ENCODE measurements around the gene MKLN1. TPM values are rescaled to one million over a fixed set of nuclear protein-coding genes. Genes with fewer than 3 reads are reported as not detected.
"Not testable (repeated sequence)": the region's sequence is repeated elsewhere in the genome, so short reads cannot be mapped to it uniquely, and the experiment has no call there.

MKLN1 gene
- total RNA-seq, 1 experiment from 2014 or later, result 34.3 TPM

DNA sequence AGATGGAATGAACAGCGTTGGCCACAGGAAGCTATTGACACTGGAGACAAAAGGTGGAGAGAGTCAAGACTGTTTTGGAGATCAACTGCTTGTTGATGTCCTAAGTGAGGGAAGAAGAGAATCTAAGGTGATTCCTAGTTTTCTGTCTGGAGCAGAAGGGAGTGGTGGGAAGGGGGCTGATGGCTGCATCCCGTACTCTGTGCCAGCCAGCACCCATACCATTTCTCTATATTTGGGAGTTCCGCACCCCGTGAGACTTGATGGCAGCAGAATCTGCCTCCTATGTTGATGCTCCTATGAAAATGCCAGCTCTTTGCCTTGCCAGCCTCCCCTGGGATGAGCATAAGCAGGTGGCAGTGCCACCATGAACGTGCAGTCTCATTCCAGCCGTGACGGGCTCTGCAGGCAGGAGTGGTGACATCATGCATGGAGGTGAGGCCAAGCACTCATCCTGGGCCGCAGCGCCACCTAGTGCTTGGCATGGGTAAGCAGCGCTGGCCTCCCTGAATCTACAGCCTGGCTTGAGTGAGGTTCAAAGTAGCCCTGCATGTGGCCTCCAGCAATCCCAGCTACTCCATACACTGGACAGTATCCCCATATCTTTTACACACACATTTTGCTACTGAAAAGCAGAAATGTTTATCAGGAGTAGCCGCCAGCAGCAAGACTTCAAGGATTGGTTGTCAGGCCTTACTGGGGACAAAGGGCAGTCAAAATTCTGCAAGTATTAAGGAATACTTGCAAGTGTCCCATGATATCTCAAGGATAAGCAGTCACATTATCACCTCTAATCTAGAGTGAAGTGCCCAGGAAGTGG lies 185.8 kb downstream of the MKLN1 start:
- no peak overlapping the region for H4K5ac ChIP-seq (ENCODE audit: insufficient read length, low read depth, low read length)
- H3K27me3 ChIP-seq (ENCODE audit: insufficient read depth, low read length), result no peaks in the 10 kb centered on the region
- peaks cover 8% of the 10 kb centered on the region for H3K79me1 ChIP-seq (ENCODE audit: insufficient read depth, low read depth, low read length, poor library complexity, severe bottlenecking)
- no peak overlapping the region for H2BK15ac ChIP-seq (ENCODE audit: low read depth, low read length)
- H2BK20ac ChIP-seq (ENCODE audit: low read depth, low read length, poor library complexity, severe bottlenecking), result no peak overlapping the region
- H2AFZ ChIP-seq (ENCODE audit: low read length), result no peak overlapping the region
- H4K8ac ChIP-seq (replicated peaks; ENCODE audit: insufficient read length, low read depth, low read length), result no peak overlapping the region
- no peak overlapping the region for H2BK5ac ChIP-seq (ENCODE audit: insufficient read length, low read length)
- H3K4me1 Mint-ChIP-seq, result peaks cover 58 to 82% of the 10 kb centered on the region in 2 experiments
- H3K23me2 ChIP-seq (ENCODE audit: insufficient read length, low read depth, low read length, poor library complexity, severe bottlenecking), result no peaks in the 10 kb centered on the region
- WGBS (ENCODE audit: extremely low coverage, insufficient read length, low lambda C conversion rate), result no CpG with 5 or more reads among the region's 11 CpGs
- peak overlapping the region; percentile 23 to 98 (median 95); a peak in 5 of 7 replicates for H3K27ac Mint-ChIP-seq
- H2BK120ac ChIP-seq (ENCODE audit: low read depth, low read length, poor library complexity, severe bottlenecking), result no peak overlapping the region
- no peaks in the 10 kb centered on the region; a peak in 1 of 5 replicates for H3K9me3 Mint-ChIP-seq
- no peak overlapping the region for H3K4me2 ChIP-seq (ENCODE audit: insufficient read depth, insufficient read length, low read length)
- no peaks in the 10 kb centered on the region for H3K9me3 ChIP-seq (ENCODE audit: control insufficient read depth, low read depth, low read length)
- peak; percentile 92 for DNase-seq
- H3K4me3 Mint-ChIP-seq, result no peak overlapping the region
- peak; percentile 97 for TF ChIP-seq CTCF (conservative IDR thresholded peaks at IDR 0.05)
- H4K91ac ChIP-seq (ENCODE audit: insufficient read length, low read depth, low read length), result no peak overlapping the region
- no peak overlapping the region for H3K14ac ChIP-seq (ENCODE audit: insufficient read depth, low read length)
- no peak overlapping the region for H3K9ac ChIP-seq (ENCODE audit: extremely low read depth, insufficient read length, low read length)
- no peak overlapping the region for H3K56ac ChIP-seq (ENCODE audit: insufficient read length, low read depth, low read length)
- no peak overlapping the region for H3K18ac ChIP-seq (ENCODE audit: insufficient read length, low read depth, low read length)
- no peak overlapping the region for H3T11ph ChIP-seq (ENCODE audit: low read length)
- no peak overlapping the region for H2AK5ac ChIP-seq (ENCODE audit: insufficient read length, low read length)
- peaks cover 4% of the 10 kb centered on the region; the same call in 1 of the 2 replicates for H3K4me1 ChIP-seq (ENCODE audit: insufficient read depth, low read length)
- H2BK12ac ChIP-seq (ENCODE audit: insufficient read length, low read depth, low read length), result no peak overlapping the region
- no peak overlapping the region for H3K27ac ChIP-seq (ENCODE audit: insufficient read length, low read depth, low read length)
- H3K36me3 Mint-ChIP-seq (ENCODE audit: insufficient read depth in 1 of 3, low read depth in 3 of 3), result peaks cover 44 to 67% (median 66%) of the 10 kb centered on the region in 3 experiments
- H3K79me2 ChIP-seq (ENCODE audit: insufficient read depth, low read length), result peaks cover 48% of the 10 kb centered on the region; the same call in 1 of the 2 replicates
- peaks cover 3% of the 10 kb centered on the region for H4K20me1 ChIP-seq (ENCODE audit: control insufficient read depth, insufficient read depth, insufficient read length)
- H3K23ac ChIP-seq (ENCODE audit: insufficient read length, low read depth, low read length), result no peak overlapping the region
- H3K4ac ChIP-seq (ENCODE audit: low read depth, low read length), result no peak overlapping the region
- peaks cover 2% of the 10 kb centered on the region; the same call in 1 of the 2 replicates for H3K27me3 Mint-ChIP-seq (ENCODE audit: low read depth)

DNA sequence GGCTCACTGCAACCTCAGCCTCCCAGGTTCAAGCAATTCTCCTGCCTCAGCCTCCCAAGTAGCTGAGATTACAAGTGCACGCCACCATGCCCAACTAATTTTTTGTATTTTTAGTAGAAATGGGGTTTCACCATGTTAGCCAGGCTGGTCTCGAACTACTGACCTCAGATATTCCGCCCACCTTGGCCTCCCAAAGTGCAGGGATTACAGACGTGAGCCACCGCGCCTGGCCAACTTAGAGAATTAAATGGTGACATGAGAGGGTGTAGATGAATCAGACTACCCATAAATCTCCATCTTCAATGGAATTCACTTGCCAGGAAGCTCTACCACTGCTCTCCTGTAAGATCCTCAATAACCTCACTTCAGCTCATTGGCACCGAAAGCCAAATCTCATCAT lies 187.8 kb downstream of the MKLN1 start:
- H2AFZ ChIP-seq (ENCODE audit: low read length); H3T11ph ChIP-seq (ENCODE audit: low read length); H3K4me3 Mint-ChIP-seq; H4K8ac ChIP-seq (replicated peaks; ENCODE audit: insufficient read length, low read depth, low read length); H3K9me3 Mint-ChIP-seq; H2BK120ac ChIP-seq (ENCODE audit: low read depth, low read length, poor library complexity, severe bottlenecking); H3K27ac ChIP-seq (ENCODE audit: insufficient read length, low read depth, low read length); H2BK12ac ChIP-seq (ENCODE audit: insufficient read length, low read depth, low read length); H3K27me3 ChIP-seq (ENCODE audit: insufficient read depth, low read length); H2BK15ac ChIP-seq (ENCODE audit: low read depth, low read length); H3K14ac ChIP-seq (ENCODE audit: insufficient read depth, low read length); H3K4me1 ChIP-seq (ENCODE audit: insufficient read depth, low read length); H3K9ac ChIP-seq (ENCODE audit: extremely low read depth, insufficient read length, low read length); H2AK5ac ChIP-seq (ENCODE audit: insufficient read length, low read length); H3K4me2 ChIP-seq (ENCODE audit: insufficient read depth, insufficient read length, low read length); H3K23me2 ChIP-seq (ENCODE audit: insufficient read length, low read depth, low read length, poor library complexity, severe bottlenecking); H4K20me1 ChIP-seq (ENCODE audit: control insufficient read depth, insufficient read depth, insufficient read length); H3K18ac ChIP-seq (ENCODE audit: insufficient read length, low read depth, low read length); H4K91ac ChIP-seq (ENCODE audit: insufficient read length, low read depth, low read length); H3K27me3 Mint-ChIP-seq (ENCODE audit: low read depth); H4K5ac ChIP-seq (ENCODE audit: insufficient read length, low read depth, low read length); H3K23ac ChIP-seq (ENCODE audit: insufficient read length, low read depth, low read length); H2BK5ac ChIP-seq (ENCODE audit: insufficient read length, low read length); H3K9me3 ChIP-seq (ENCODE audit: control insufficient read depth, low read depth, low read length); H3K79me1 ChIP-seq (ENCODE audit: insufficient read depth, low read depth, low read length, poor library complexity, severe bottlenecking); H2BK20ac ChIP-seq (ENCODE audit: low read depth, low read length, poor library complexity, severe bottlenecking); DNase-seq; H3K4ac ChIP-seq (ENCODE audit: low read depth, low read length); H3K56ac ChIP-seq (ENCODE audit: insufficient read length, low read depth, low read length): not testable (repeated sequence)
- H3K79me2 ChIP-seq (ENCODE audit: insufficient read depth, low read length), result peaks cover 65% of the 10 kb centered on the region; the same call in 1 of the 2 replicates
- Mint-ChIP-seq H3K27ac (peak overlapping the region in 2 of 3 experiments; percentile 12 to 97; a peak in 3 of 7 replicates), H3K4me1 (peaks cover 65 to 88% of the 10 kb centered on the region in 2 experiments), H3K36me3 (ENCODE audit: insufficient read depth in 1 of 3, low read depth in 3 of 3) (peaks cover 30 to 69% (median 65%) of the 10 kb centered on the region in 3 experiments)
- no CpG with 5 or more reads among the region's 7 CpGs for WGBS (ENCODE audit: extremely low coverage, insufficient read length, low lambda C conversion rate)
